Small intestine (tissue), 7 donors: ENCODE measurements around the gene NTRK2. TPM values are rescaled to one million over a fixed set of nuclear protein-coding genes. Genes with fewer than 3 reads are reported as not detected.

ENCODE experiments used
- DNase-seq, 2 donors: peaks; one replicate each; pipeline versions ENCODE4 v3.0.0 to v3.0.0-alpha.2; 2013
- FAIRE-seq: peaks from 2 replicates; lab custom pipeline; 2012; peaks lifted over from hg19 to GRCh38; lab: Jason Lieb, UNC
- H3K27ac ChIP-seq, 3 donors: one replicate each; pipeline ENCODE4 v1.5.1; 2013; ENCODE audit warnings: low read length in 2 of 3, mild to moderate bottlenecking in 2 of 3, control low read depth in 1 of 3, inconsistent platforms in 1 of 3, low read depth in 1 of 3, moderate library complexity in 1 of 3
- H3K27me3 ChIP-seq, 3 donors: one replicate each; pipeline ENCODE4 v1.6.1; 2013; ENCODE audit warnings: low read length in 3 of 3, inconsistent platforms in 1 of 3; ENCODE audit not compliant: control insufficient read depth in 3 of 3, insufficient read depth in 3 of 3
- H3K36me3 ChIP-seq, 3 donors: one replicate each; pipeline ENCODE4 v1.6.1; 2013; ENCODE audit warnings: low read length in 3 of 3, inconsistent platforms in 1 of 3, low read depth in 1 of 3, mild to moderate bottlenecking in 1 of 3, moderate library complexity in 1 of 3; ENCODE audit not compliant: control insufficient read depth in 3 of 3, insufficient read depth in 2 of 3
- H3K4me1 ChIP-seq, 3 donors: one replicate each; pipeline ENCODE4 v1.6.1; 2013; ENCODE audit warnings: low read length in 2 of 3, inconsistent platforms in 1 of 3, low read depth in 1 of 3, mild to moderate bottlenecking in 1 of 3, moderate library complexity in 1 of 3; ENCODE audit not compliant: control insufficient read depth in 3 of 3, insufficient read depth in 2 of 3
- H3K4me3 ChIP-seq, 3 donors: one replicate each; pipeline ENCODE4 v1.5.1; 2013; ENCODE audit warnings: low read length in 3 of 3, control low read depth in 1 of 3, inconsistent platforms in 1 of 3, low read depth in 1 of 3, mild to moderate bottlenecking in 1 of 3, moderate library complexity in 1 of 3
- H3K9me3 ChIP-seq, 2 donors: one replicate each; pipeline ENCODE4 v1.6.1; 2013; ENCODE audit warnings: low read depth in 1 of 2, low read length in 1 of 2; ENCODE audit not compliant: control insufficient read depth in 2 of 2, insufficient read depth in 1 of 2
- WGBS, 3 donors: extraction: QIAGEN DNeasy Blood & Tissue Kit; methylation state at CpG; one replicate each; pipeline ENCODE4 v1.1.7; 2013; 5-methylcytosine and 5-hydroxymethylcytosine counted together
- polyA plus RNA-seq, 4 donors: library from polyadenylated mRNA; stranded (reverse) in 3 of 4; unstranded in 1 of 4; fragments of 200-250 nt in 3 of 4; fragments of 120-200 nt in 1 of 4; gene quantifications; one replicate each; pipeline versions ENCODE4 v1.2.1 to v1.2.3, GENCODE V29; 2013
- donor health status: healthy with polysubstance abuse.
- donor health status: control.
- donor health status: control.
- donor health status: Bipolar disorder and iron deficiency.
- donor health status: healthy.

Gene NTRK2
- polyA plus RNA-seq, 4 donors: 0.16 to 1.1 TPM; not detected in 2

GRCh38 chr9:84723426-84723825 is 53.9 kb downstream of the NTRK2 start:
- no peak overlapping the region for H3K27ac ChIP-seq
- no peaks in the 10 kb centered on the region for H3K9me3 ChIP-seq
- WGBS, 3 donors: 64 to 80% (median 77%) methylated on average over 3 of the region's 3 CpGs
- DNase-seq (no peak), FAIRE-seq (no peak)
- H3K4me1 ChIP-seq: no peaks in the 10 kb centered on the region
- no peaks in the 10 kb centered on the region for H3K27me3 ChIP-seq
- no peak overlapping the region for H3K4me3 ChIP-seq
- H3K36me3 ChIP-seq: no peaks in the 10 kb centered on the region

GRCh38 chr9:84731696-84732095 is 62.2 kb downstream of the NTRK2 start:
- no peak overlapping the region for H3K27ac ChIP-seq
- DNase-seq (no peak), FAIRE-seq (no peak)
- no peaks in the 10 kb centered on the region for H3K9me3 ChIP-seq
- WGBS, 3 donors: 87 to 90% (median 89%) methylated on average over 7 of the region's 7 CpGs
- no peak overlapping the region for H3K4me3 ChIP-seq
- H3K4me1 ChIP-seq: no peaks in the 10 kb centered on the region
- H3K27me3 ChIP-seq: peaks cover 0 to 3% (median 0%) of the 10 kb centered on the region in 3 donors
- no peaks in the 10 kb centered on the region for H3K36me3 ChIP-seq

GRCh38 chr9:84736081-84736480 is 66.6 kb downstream of the NTRK2 start:
- no peak overlapping the region for H3K4me3 ChIP-seq
- FAIRE-seq (no peak), DNase-seq (no peak)
- H3K36me3 ChIP-seq: no peaks in the 10 kb centered on the region
- no peaks in the 10 kb centered on the region for H3K9me3 ChIP-seq
- no peak overlapping the region for H3K27ac ChIP-seq
- peaks cover 0 to 4% (median 3%) of the 10 kb centered on the region in 3 donors for H3K27me3 ChIP-seq
- 82 to 85% (median 84%) methylated on average over 10 of the region's 10 CpGs for WGBS, 3 donors
- H3K4me1 ChIP-seq: no peaks in the 10 kb centered on the region

- WGBS, 3 donors: 65 to 88% (median 77%) methylated on average over 1 of the region's 1 CpG
- H3K9me3 ChIP-seq: no peaks in the 10 kb centered on the region
- FAIRE-seq: no peak
- no peak overlapping the region for H3K27ac ChIP-seq
- DNase-seq: no peak
- H3K36me3 ChIP-seq: no peaks in the 10 kb centered on the region
- H3K27me3 ChIP-seq: peaks cover 0 to 4% (median 3%) of the 10 kb centered on the region in 3 donors
- no peaks in the 10 kb centered on the region for H3K4me1 ChIP-seq
- H3K4me3 ChIP-seq: no peak overlapping the region
Measured at GRCh38 chr9:84736536-84736935, 67.0 kb downstream of the NTRK2 start.

DNA sequence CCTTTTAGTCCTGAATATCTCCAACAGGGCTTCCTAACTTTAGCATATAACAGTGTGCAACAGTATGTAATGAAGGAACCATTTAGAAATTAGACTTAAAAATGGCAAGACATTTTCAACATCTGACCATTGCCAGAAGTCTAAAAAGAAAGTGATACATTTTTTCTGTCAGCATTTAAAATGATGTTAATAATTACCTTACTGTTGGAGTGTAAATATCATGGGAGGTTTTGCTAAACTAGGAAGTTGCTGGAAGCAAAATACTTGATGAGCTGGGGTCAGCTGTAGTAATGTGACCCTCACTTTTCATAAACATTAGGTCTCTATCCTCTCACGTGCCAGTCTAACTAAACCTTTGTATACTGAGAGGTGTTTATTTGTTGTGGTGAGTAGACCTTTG is 68.8 kb downstream of the NTRK2 start:
- H3K4me1 ChIP-seq: no peaks in the 10 kb centered on the region
- no peaks in the 10 kb centered on the region for H3K36me3 ChIP-seq
- DNase-seq (peak in 1 of 2 donors; percentile 4), FAIRE-seq (no peak)
- no peaks in the 10 kb centered on the region for H3K9me3 ChIP-seq
- H3K27me3 ChIP-seq: peaks cover 0 to 4% (median 0%) of the 10 kb centered on the region in 3 donors
- WGBS, 3 donors: 8 to 28% (median 13%) methylated on average over 1 of the region's 1 CpG
- no peak overlapping the region for H3K4me3 ChIP-seq
- H3K27ac ChIP-seq: no peak overlapping the region

DNA sequence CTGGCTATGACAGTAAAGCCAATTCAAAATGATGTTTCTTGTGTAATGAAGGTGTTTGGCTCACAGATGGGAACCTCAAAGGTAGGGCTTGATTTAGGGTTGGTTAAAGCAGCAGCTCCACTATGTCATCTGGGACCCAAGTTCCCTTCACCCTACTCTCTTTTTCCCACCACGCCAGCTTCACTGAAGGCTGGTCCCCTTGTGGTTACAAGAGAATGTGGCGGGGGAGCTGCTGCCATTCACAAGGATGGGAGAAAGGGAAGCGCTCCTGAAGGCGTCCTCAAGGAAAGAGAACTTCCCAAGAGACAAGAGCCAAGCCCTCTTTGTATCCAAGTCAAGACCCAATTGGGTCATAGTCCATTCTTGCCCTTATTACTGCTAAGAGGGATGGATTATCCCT is 72.7 kb downstream of the NTRK2 start:
- H3K36me3 ChIP-seq: no peaks in the 10 kb centered on the region
- 94 to 98% (median 95%) methylated on average over 4 of the region's 4 CpGs for WGBS, 3 donors
- H3K27me3 ChIP-seq: peaks cover 0 to 4% (median 0%) of the 10 kb centered on the region in 3 donors
- H3K4me3 ChIP-seq: no peak overlapping the region
- no peaks in the 10 kb centered on the region for H3K4me1 ChIP-seq
- no peak overlapping the region for H3K27ac ChIP-seq
- FAIRE-seq (no peak), DNase-seq (no peak)
- H3K9me3 ChIP-seq: no peaks in the 10 kb centered on the region

DNA sequence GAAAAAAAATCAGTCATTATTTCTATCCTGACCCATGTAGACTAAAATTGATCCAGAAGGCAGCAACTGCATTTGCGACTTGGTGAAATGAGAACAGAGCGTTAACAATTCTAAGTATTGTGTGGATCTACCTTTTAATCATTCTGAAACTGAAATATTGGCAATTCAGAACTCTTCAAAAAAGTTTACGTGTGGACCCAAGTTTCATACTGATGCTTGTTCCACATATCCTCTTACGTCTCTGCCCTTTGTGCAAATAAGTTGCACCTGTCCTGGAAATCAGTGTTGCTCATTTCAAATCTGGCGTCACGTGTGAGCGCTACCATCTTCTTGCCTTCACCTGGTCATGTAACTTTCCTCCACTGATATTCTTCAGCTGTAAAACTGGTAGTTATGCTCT is 74.7 kb downstream of the NTRK2 start:
- H3K27me3 ChIP-seq: peaks cover 0 to under 1% (median 0%) of the 10 kb centered on the region in 3 donors
- H3K36me3 ChIP-seq: no peaks in the 10 kb centered on the region
- H3K4me1 ChIP-seq: no peaks in the 10 kb centered on the region
- no peak overlapping the region for H3K4me3 ChIP-seq
- WGBS, 3 donors: 70 to 86% (median 85%) methylated on average over 7 of the region's 7 CpGs
- no peaks in the 10 kb centered on the region for H3K9me3 ChIP-seq
- DNase-seq: no peak
- no peak for FAIRE-seq
- no peak overlapping the region for H3K27ac ChIP-seq

DNA sequence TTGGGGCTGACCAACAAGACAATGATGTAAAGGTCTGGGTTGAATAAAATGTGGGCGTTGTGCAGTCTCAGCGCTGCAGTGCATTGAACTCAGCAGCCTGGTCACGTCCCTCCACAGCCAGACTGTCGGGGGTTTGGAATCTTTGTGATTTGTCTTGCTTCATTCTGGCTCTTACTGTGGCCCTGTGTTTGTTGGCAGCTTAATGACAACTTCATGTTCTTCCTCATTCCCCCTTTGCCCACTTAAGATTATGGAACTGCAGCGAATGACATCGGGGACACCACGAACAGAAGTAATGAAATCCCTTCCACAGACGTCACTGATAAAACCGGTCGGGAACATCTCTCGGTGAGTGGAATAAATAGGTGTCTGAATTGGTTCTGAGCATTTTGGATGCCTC is 75.2 kb downstream of the NTRK2 start:
- Histone ChIP-seq H3K9me3 (no peaks in the 10 kb centered on the region), H3K4me1 (no peaks in the 10 kb centered on the region), H3K36me3 (no peaks in the 10 kb centered on the region), H3K27ac (no peak overlapping the region), H3K4me3 (no peak overlapping the region), H3K27me3 (no peaks in the 10 kb centered on the region)
- DNase-seq (no peak), FAIRE-seq (no peak)
- WGBS, 3 donors: 91 to 93% (median 93%) methylated on average over 11 of the region's 11 CpGs

GRCh38 chr9:84748112-84748511 is 78.6 kb downstream of the NTRK2 start:
- 52 to 60% (median 57%) methylated on average over 2 of the region's 2 CpGs for WGBS, 3 donors
- no peaks in the 10 kb centered on the region for H3K4me1 ChIP-seq
- no peaks in the 10 kb centered on the region for H3K27me3 ChIP-seq
- no peaks in the 10 kb centered on the region for H3K9me3 ChIP-seq
- DNase-seq: no peak
- no peaks in the 10 kb centered on the region for H3K36me3 ChIP-seq
- no peak for FAIRE-seq
- H3K27ac ChIP-seq: no peak overlapping the region
- H3K4me3 ChIP-seq: no peak overlapping the region
